PC-9 (cell line): ENCODE data around the gene KRTAP19-2. TPM values are rescaled to one million over a fixed set of nuclear protein-coding genes. Genes with fewer than 3 reads are reported as not detected.

ENCODE experiments used
- BruUV-seq: library from RNA; stranded (reverse); fragments of 400-500 nt; replicated peaks from 2 replicates; lab custom pipeline; 2021; lab: Mats Ljungman, UMichigan
- CTCF ChIA-PET: fragments of 300-600 bp; sonication (Branson Sonifier 250); formaldehyde crosslinking; loops from one replicate; lab custom pipeline; 2022; ENCODE audit warnings: antibody characterized with exemption; lab: Charles Lee
- POLR2A ChIA-PET: fragments of 300-600 bp; sonication (Branson Sonifier 250); formaldehyde crosslinking; loops from one replicate; lab custom pipeline; 2022; ENCODE audit warnings: antibody characterized with exemption; ENCODE audit not compliant: unreplicated experiment; lab: Charles Lee
- DNase-seq, 2 experiments: peaks; one replicate each; pipeline versions ENCODE4 v3.0.0 to v3.0.0-alpha.2; 2015 to 2022; ENCODE audit warnings: mixed read lengths in 1 of 2
- H2AFZ ChIP-seq: fragments of 200-600 bp; sonication (generic); 2 replicates; pipeline ENCODE4 v1.8.1; 2017; ENCODE audit warnings: antibody characterized with exemption
- H3F3A ChIP-seq: fragments of 200-600 bp; sonication (generic); 2 replicates; pipeline ENCODE4 v1.8.1; 2017; ENCODE audit warnings: antibody characterized with exemption, mild to moderate bottlenecking, low read depth; ENCODE audit not compliant: insufficient read depth
- H3K27ac ChIP-seq: fragments of 200-600 bp; sonication (generic); 2 replicates; pipeline ENCODE4 v1.6.1; 2016; ENCODE audit warnings: mixed run types
- H3K27me3 ChIP-seq: fragments of 200-600 bp; sonication (generic); 2 replicates; pipeline ENCODE4 v1.6.1; 2016; ENCODE audit warnings: low read depth, mixed run types; ENCODE audit not compliant: insufficient read depth
- H3K36me3 ChIP-seq: fragments of 200-600 bp; sonication (generic); 2 replicates; pipeline ENCODE4 v1.6.1; 2016; ENCODE audit warnings: low read depth, mixed run types
- H3K4me1 ChIP-seq: fragments of 200-600 bp; sonication (generic); replicated peaks from 2 replicates; pipeline ENCODE4 v1.6.1; 2016; ENCODE audit warnings: mixed run types; ENCODE audit not compliant: insufficient read depth
- H3K4me2 ChIP-seq: fragments of 200-600 bp; sonication (generic); 2 replicates; pipeline ENCODE4 v1.6.1; 2017; ENCODE audit warnings: mixed run types
- H3K4me3 ChIP-seq: fragments of 200-600 bp; sonication (generic); 2 replicates; pipeline ENCODE4 v1.6.1; 2016; ENCODE audit warnings: mixed run types
- H3K79me2 ChIP-seq: fragments of 200-600 bp; sonication (generic); 2 replicates; pipeline ENCODE4 v1.6.1; 2017; ENCODE audit warnings: low read depth, mixed run types
- H3K9me2 ChIP-seq: fragments of 200-600 bp; sonication (generic); 2 replicates; pipeline ENCODE4 v1.8.1; 2017; ENCODE audit warnings: mild to moderate bottlenecking; ENCODE audit not compliant: insufficient read depth
- H3K9me3 ChIP-seq: fragments of 200-600 bp; sonication (generic); 2 replicates; pipeline ENCODE4 v1.8.1; 2016; ENCODE audit warnings: low read depth; ENCODE audit not compliant: insufficient read depth
- H4K20me1 ChIP-seq: fragments of 200-600 bp; sonication (generic); 2 replicates; pipeline ENCODE4 v1.8.1; 2017; ENCODE audit not compliant: insufficient read depth
- CTCF ChIP-seq: fragments of 200-600 bp; sonication (generic); conservative IDR thresholded peaks from 2 replicates; pipeline ENCODE4 v1.6.1; 2017; ENCODE audit warnings: mixed run types, antibody characterized with exemption, mild to moderate bottlenecking, moderate library complexity
- EZH2 ChIP-seq: fragments of 200-600 bp; sonication (generic); IDR thresholded peaks from 2 replicates; pipeline ENCODE4 v1.8.0; 2017; ENCODE audit warnings: antibody characterized with exemption, low read depth
- intact Hi-C: fragments of 100-400 bp; cut with micrococcal nuclease; formaldehyde crosslinking; loops from one replicate; pipeline ENCODE4 v1.10.0; 2022; ENCODE audit not compliant: unreplicated experiment
- total RNA-seq: library from RNA; stranded (reverse); gene quantifications from 2 replicates; pipeline ENCODE4 v1.2.3, GENCODE V29; 2021

The KRTAP19-2 gene
- total RNA-seq, 1 experiment from 2014 or later = not detected

GRCh38 chr21:30491963-30492428 is 4.8 kb upstream of the KRTAP19-2 start, which contains the start of gene KRTAP19-3:
Gene KRTAP19-3, minus strand, starts transcription at chr21:30492013. Its CDS starts 56 bp downstream, at chr21:30491957.
- Histone ChIP-seq H3F3A (no peaks in the 10 kb centered on the region), H3K27me3 (no peaks in the 10 kb centered on the region), H3K9me2 (no peaks in the 10 kb centered on the region), H3K27ac (no peak within 1 kb of the TSS), H3K9me3 (no peaks in the 10 kb centered on the region), H3K36me3 (no peaks in the 10 kb centered on the region), H3K4me1 (no peaks in the 10 kb centered on the region), H3K4me3 (no peak within 1 kb of the TSS), H4K20me1 (no peaks in the 10 kb centered on the region), H3K4me2 (no peak within 1 kb of the TSS), H3K79me2 (no peaks in the 10 kb centered on the region), H2AFZ (no peak within 1 kb of the TSS)
- ChIA-PET CTCF (no interaction called here), POLR2A (no interaction called here)
- intact Hi-C loops = no loop called here
- DNase-seq = no peak
- BruUV-seq = no TSS peak
- TF ChIP-seq CTCF = no peak
- no peak for TF ChIP-seq EZH2

- BruUV-seq = no TSS peak
- Histone ChIP-seq H3K4me1 (no peaks in the 10 kb centered on the region), H3K9me2 (no peaks in the 10 kb centered on the region), H3K4me3 (no peak overlapping the region), H3K4me2 (no peak overlapping the region), H3F3A (no peaks in the 10 kb centered on the region), H4K20me1 (no peaks in the 10 kb centered on the region), H3K9me3 (no peaks in the 10 kb centered on the region), H3K27me3 (no peaks in the 10 kb centered on the region), H3K36me3 (no peaks in the 10 kb centered on the region), H2AFZ (no peak overlapping the region), H3K79me2 (no peaks in the 10 kb centered on the region), H3K27ac (no peak overlapping the region)
- no peak for DNase-seq
- no peak for TF ChIP-seq EZH2
- no peak for TF ChIP-seq CTCF
- POLR2A ChIA-PET = no interaction called here
- intact Hi-C loops = no loop called here
- CTCF ChIA-PET = no interaction called here
Measured at GRCh38 chr21:30486180-30486579, 1.1 kb downstream of the KRTAP19-2 start.

- no peaks in the 10 kb centered on the region for H3F3A ChIP-seq
- no peak for TF ChIP-seq EZH2
- no peak for TF ChIP-seq CTCF
- no TSS peak for BruUV-seq
- H3K9me2 ChIP-seq = no peaks in the 10 kb centered on the region
- DNase-seq = no peak
- no peak overlapping the region for H3K27ac ChIP-seq
- H4K20me1 ChIP-seq = no peaks in the 10 kb centered on the region
- no peaks in the 10 kb centered on the region for H3K36me3 ChIP-seq
- H3K27me3 ChIP-seq = no peaks in the 10 kb centered on the region
- CTCF ChIA-PET = no interaction called here
- no peak overlapping the region for H3K4me3 ChIP-seq
- intact Hi-C loops = no loop called here
- no peaks in the 10 kb centered on the region for H3K9me3 ChIP-seq
- H2AFZ ChIP-seq = no peak overlapping the region
- H3K4me2 ChIP-seq = no peak overlapping the region
- no peaks in the 10 kb centered on the region for H3K4me1 ChIP-seq
- POLR2A ChIA-PET = no interaction called here
- H3K79me2 ChIP-seq = no peaks in the 10 kb centered on the region
Measured at GRCh38 chr21:30482130-30482529, 5.1 kb downstream of the KRTAP19-2 start.
